DMS153 treated with DMSO at 0.1 percent for 48 hours (cell line): Measurements from ENCODE around the gene CDCA7.
A peak's percentile ranks its signal among the peaks of the same experiment; 100 is the strongest.
"Not testable (repeated sequence)": the region's sequence is repeated elsewhere in the genome, so short reads cannot be mapped to it uniquely, and the experiment has no call there.

ENCODE experiments used
- DNase-seq: peaks from one replicate; lab custom pipeline; 2025; ENCODE audit not compliant: unreplicated experiment; lab: John Stamatoyannopoulos, UW

The CDCA7 gene

GRCh38 chr2:173357346-173357745, 2.7 kb downstream of the CDCA7 start:
- no peak for DNase-seq

GRCh38 chr2:173358616-173359015, 3.9 kb downstream of the CDCA7 start:
- no peak for DNase-seq

GRCh38 chr2:173359231-173359630, 4.6 kb downstream of the CDCA7 start:
- no peak for DNase-seq

- no peak for DNase-seq
Observed at GRCh38 chr2:173370198-173370597, 15.5 kb downstream of the CDCA7 start.

GRCh38 chr2:173371023-173371422, 16.4 kb downstream of the CDCA7 start:
- no peak for DNase-seq

GRCh38 chr2:173373290-173373689, 18.6 kb downstream of the CDCA7 start:
- no peak for DNase-seq

- no peak for DNase-seq
Observed at GRCh38 chr2:173374634-173375033, 20.0 kb downstream of the CDCA7 start.

- not testable (repeated sequence) for DNase-seq
Observed at GRCh38 chr2:173385534-173385933, 30.9 kb downstream of the CDCA7 start.

GRCh38 chr2:173386021-173386737, 31.5 kb downstream of the CDCA7 start:
- DNase-seq = no peak

GRCh38 chr2:173386738-173387065, 32.0 kb downstream of the CDCA7 start:
- no peak for DNase-seq

- no peak for DNase-seq
Observed at GRCh38 chr2:173387079-173387478, 32.4 kb downstream of the CDCA7 start.

GRCh38 chr2:173387660-173388059, 33.0 kb downstream of the CDCA7 start:
- DNase-seq = no peak

- no peak for DNase-seq
Observed at GRCh38 chr2:173388795-173389194, 34.1 kb downstream of the CDCA7 start.

- DNase-seq = no peak
Observed at GRCh38 chr2:173390036-173390435, 35.4 kb downstream of the CDCA7 start.

- DNase-seq = no peak
Observed at GRCh38 chr2:173392731-173393130, 38.1 kb downstream of the CDCA7 start.

- DNase-seq = no peak
Observed at GRCh38 chr2:173393186-173393585, 38.5 kb downstream of the CDCA7 start.

- DNase-seq = no peak
Observed at GRCh38 chr2:173393636-173394035, 39.0 kb downstream of the CDCA7 start.

GRCh38 chr2:173394091-173394974, 39.7 kb downstream of the CDCA7 start:
- DNase-seq = no peak

GRCh38 chr2:173395567-173396351, 41.1 kb downstream of the CDCA7 start:
- no peak for DNase-seq

GRCh38 chr2:173397539-173397938, 42.9 kb downstream of the CDCA7 start:
- peak; percentile 7 for DNase-seq

GRCh38 chr2:173399229-173399628, 44.6 kb downstream of the CDCA7 start:
- DNase-seq = no peak

GRCh38 chr2:173400760-173401159, 46.1 kb downstream of the CDCA7 start:
- no peak for DNase-seq
